Neural crest cell (in vitro differentiated cells): ENCODE results near the gene APBA1. TPM values are rescaled to one million over a fixed set of nuclear protein-coding genes. Genes with fewer than 3 reads are reported as not detected.

Source experiments
- DNase-seq: peaks from one replicate; pipeline ENCODE4 v3.0.0; 2021; ENCODE audit warnings: low read depth, mixed read lengths, low spot score
- H3K27ac Mint-ChIP-seq: one replicate; pipeline ENCODE4 v1.8.0; 2021; ENCODE audit warnings: mild to moderate bottlenecking, mixed read lengths; ENCODE audit not compliant: unreplicated experiment
- H3K27me3 Mint-ChIP-seq: 2 replicates; pipeline ENCODE4 v1.8.0; 2021; ENCODE audit warnings: low read depth, mild to moderate bottlenecking, mixed read lengths
- H3K36me3 Mint-ChIP-seq: 2 replicates; pipeline ENCODE4 v1.8.0; 2021; ENCODE audit warnings: low read depth, mild to moderate bottlenecking, mixed read lengths
- H3K4me1 Mint-ChIP-seq: 2 replicates; pipeline ENCODE4 v1.8.0; 2021; ENCODE audit warnings: mixed read lengths
- H3K4me3 Mint-ChIP-seq: one replicate; pipeline ENCODE4 v1.8.0; 2021; ENCODE audit warnings: mild to moderate bottlenecking, mixed read lengths
- H3K9me3 Mint-ChIP-seq: 2 replicates; pipeline ENCODE4 v1.8.0; 2021; ENCODE audit warnings: mixed read lengths
- total RNA-seq: library from RNA; stranded (reverse); gene quantifications from 2 replicates; pipeline ENCODE4 v1.2.1, GENCODE V29; 2021
- TF ChIP-seq, protein P1 (sequence below): fragments of 200-600 bp; sonication (generic); conservative IDR thresholded peaks from 2 replicates; pipeline ENCODE4 v1.5.0; 2021; ENCODE audit warnings: antibody characterized with exemption, mild to moderate bottlenecking

Gene APBA1
- total RNA-seq, 1 donor from 2014 or later: 3.7 TPM

- Mint-ChIP-seq H3K27me3 (no peaks in the 10 kb centered on the region), H3K36me3 (no peaks in the 10 kb centered on the region)
Observed at GRCh38 chr9:69622676-69623075, 49.5 kb downstream of the APBA1 start.

GRCh38 chr9:69621730-69622460, 50.3 kb downstream of the APBA1 start:
- H3K36me3 Mint-ChIP-seq: no peaks in the 10 kb centered on the region
- no peak overlapping the region for H3K4me3 Mint-ChIP-seq
- H3K4me1 Mint-ChIP-seq: peaks cover 7% of the 10 kb centered on the region
- H3K27ac Mint-ChIP-seq: no peak overlapping the region
- H3K27me3 Mint-ChIP-seq: no peaks in the 10 kb centered on the region
- TF ChIP-seq, protein P1, sequence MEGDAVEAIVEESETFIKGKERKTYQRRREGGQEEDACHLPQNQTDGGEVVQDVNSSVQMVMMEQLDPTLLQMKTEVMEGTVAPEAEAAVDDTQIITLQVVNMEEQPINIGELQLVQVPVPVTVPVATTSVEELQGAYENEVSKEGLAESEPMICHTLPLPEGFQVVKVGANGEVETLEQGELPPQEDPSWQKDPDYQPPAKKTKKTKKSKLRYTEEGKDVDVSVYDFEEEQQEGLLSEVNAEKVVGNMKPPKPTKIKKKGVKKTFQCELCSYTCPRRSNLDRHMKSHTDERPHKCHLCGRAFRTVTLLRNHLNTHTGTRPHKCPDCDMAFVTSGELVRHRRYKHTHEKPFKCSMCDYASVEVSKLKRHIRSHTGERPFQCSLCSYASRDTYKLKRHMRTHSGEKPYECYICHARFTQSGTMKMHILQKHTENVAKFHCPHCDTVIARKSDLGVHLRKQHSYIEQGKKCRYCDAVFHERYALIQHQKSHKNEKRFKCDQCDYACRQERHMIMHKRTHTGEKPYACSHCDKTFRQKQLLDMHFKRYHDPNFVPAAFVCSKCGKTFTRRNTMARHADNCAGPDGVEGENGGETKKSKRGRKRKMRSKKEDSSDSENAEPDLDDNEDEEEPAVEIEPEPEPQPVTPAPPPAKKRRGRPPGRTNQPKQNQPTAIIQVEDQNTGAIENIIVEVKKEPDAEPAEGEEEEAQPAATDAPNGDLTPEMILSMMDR: no peak
- DNase-seq: no peak
- no peaks in the 10 kb centered on the region for H3K9me3 Mint-ChIP-seq

More at GRCh38 chr9:69622676-69623075, 49.5 kb downstream of the APBA1 start:
- Mint-ChIP-seq H3K4me1 (peaks cover 7% of the 10 kb centered on the region), H3K27ac (no peak overlapping the region), H3K9me3 (no peaks in the 10 kb centered on the region), H3K4me3 (no peak overlapping the region)
- DNase-seq: no peak
- TF ChIP-seq, protein P1: no peak

DNA sequence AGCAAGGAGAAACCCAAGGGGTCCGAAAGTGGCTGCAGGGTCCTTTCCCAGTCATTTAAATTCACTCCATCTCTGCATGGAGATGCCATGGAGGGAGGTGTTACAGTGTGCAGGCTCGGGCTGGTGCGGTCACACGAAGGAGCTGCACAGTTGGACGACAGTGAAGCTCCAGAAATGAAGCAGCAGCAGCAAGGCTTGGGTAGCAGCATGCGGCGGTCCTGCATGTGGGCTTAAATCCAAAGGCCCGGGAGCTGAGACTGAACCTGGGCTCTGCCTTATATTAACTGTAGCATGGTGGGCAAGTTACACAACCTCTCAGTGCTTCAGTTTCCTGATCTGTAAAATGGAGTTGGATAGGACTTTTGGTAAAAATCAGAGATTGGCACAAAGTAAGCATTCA, 51.4 kb downstream of the APBA1 start:
- Mint-ChIP-seq H3K27me3 (no peaks in the 10 kb centered on the region), H3K4me3 (no peak overlapping the region), H3K4me1 (peaks cover 7% of the 10 kb centered on the region), H3K36me3 (no peaks in the 10 kb centered on the region), H3K9me3 (no peaks in the 10 kb centered on the region), H3K27ac (no peak overlapping the region)
- no peak for DNase-seq
- TF ChIP-seq, protein P1: no peak

GRCh38 chr9:69619233-69619632, 52.9 kb downstream of the APBA1 start:
- H3K4me3 Mint-ChIP-seq: no peak overlapping the region
- no peak overlapping the region for H3K27ac Mint-ChIP-seq
- H3K36me3 Mint-ChIP-seq: no peaks in the 10 kb centered on the region
- H3K27me3 Mint-ChIP-seq: no peaks in the 10 kb centered on the region
- no peak for DNase-seq
- H3K4me1 Mint-ChIP-seq: no peaks in the 10 kb centered on the region
- TF ChIP-seq, protein P1: no peak
- no peaks in the 10 kb centered on the region for H3K9me3 Mint-ChIP-seq

DNA sequence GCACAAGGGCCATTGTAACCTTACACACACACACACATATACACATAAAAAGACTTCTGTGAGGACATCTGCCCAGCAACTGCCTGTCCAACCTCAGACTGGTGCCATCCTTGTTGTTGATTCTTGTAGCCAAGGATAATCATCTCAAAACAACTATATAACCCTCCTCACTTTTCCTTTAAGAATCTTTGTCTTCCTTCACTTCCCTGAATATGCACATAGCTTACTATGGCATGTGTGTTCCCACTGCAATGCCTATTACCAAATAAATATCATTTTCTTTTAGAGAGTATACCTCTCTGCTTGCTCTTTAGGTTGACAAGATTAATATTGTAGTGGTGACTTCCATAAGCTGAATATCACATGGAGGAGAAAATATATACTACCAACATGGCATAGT, 55.2 kb downstream of the APBA1 start:
- no peak overlapping the region for H3K4me3 Mint-ChIP-seq
- H3K36me3 Mint-ChIP-seq: no peaks in the 10 kb centered on the region
- H3K4me1 Mint-ChIP-seq: no peaks in the 10 kb centered on the region
- no peak overlapping the region for H3K27ac Mint-ChIP-seq
- H3K27me3 Mint-ChIP-seq: no peaks in the 10 kb centered on the region
- TF ChIP-seq, protein P1: no peak
- H3K9me3 Mint-ChIP-seq: no peaks in the 10 kb centered on the region
- no peak for DNase-seq
